GM10266 (cell line): ENCODE measurements around the gene ZGPAT.

ENCODE experiments used
- DNase-seq: peaks from one replicate; pipeline ENCODE4 v3.0.0; 2012; ENCODE audit errors: extremely low spot score
- CTCF ChIP-seq: IDR thresholded peaks from 2 replicates; pipeline ENCODE4 v1.5.1; 2012; ENCODE audit warnings: mild to moderate bottlenecking, low read depth; ENCODE audit not compliant: control insufficient read depth, insufficient read depth; ENCODE audit errors: missing control alignments

Gene ZGPAT

GRCh38 chr20:63765902-63766301, 58.1 kb downstream of the ZGPAT start:
- no peak for DNase-seq
- no peak for TF ChIP-seq CTCF

GRCh38 chr20:63766695-63767426, 59.0 kb downstream of the ZGPAT start:
- no peak for DNase-seq
- no peak for TF ChIP-seq CTCF

- no peak for TF ChIP-seq CTCF
- DNase-seq = no peak
These were observed 59.6 kb downstream of the ZGPAT start for GRCh38 chr20:63767456-63767855.

- no peak for TF ChIP-seq CTCF
- no peak for DNase-seq
These were observed 60.0 kb downstream of the ZGPAT start for GRCh38 chr20:63767886-63768285.

- no peak for TF ChIP-seq CTCF
- DNase-seq = no peak
These were observed 61.0 kb downstream of the ZGPAT start for GRCh38 chr20:63768591-63769515.

- no peak for TF ChIP-seq CTCF
- DNase-seq = no peak
These were observed 62.1 kb downstream of the ZGPAT start for GRCh38 chr20:63769891-63770474.
